Skeletal muscle tissue (tissue), 4 donors: ENCODE data around the gene HTATSF1. TPM values are rescaled to one million over a fixed set of nuclear protein-coding genes. Genes with fewer than 3 reads are reported as not detected.
A peak's percentile ranks its signal among the peaks of the same experiment; 100 is the strongest.

Source experiments
- H3K27ac ChIP-seq: one replicate; pipeline ENCODE4 v1.7.0; 2013; ENCODE audit warnings: mild to moderate bottlenecking, low read depth, low read length, inconsistent platforms
- H3K27me3 ChIP-seq, 3 donors: one replicate each; pipeline ENCODE4 v1.7.0; 2013; ENCODE audit warnings: low read length in 3 of 3; ENCODE audit not compliant: control insufficient read depth in 3 of 3, insufficient read depth in 3 of 3
- H3K36me3 ChIP-seq, 3 donors: one replicate each; pipeline ENCODE4 v1.7.0; 2013; ENCODE audit warnings: low read length in 3 of 3; ENCODE audit not compliant: control insufficient read depth in 3 of 3, insufficient read depth in 3 of 3
- H3K4me1 ChIP-seq, 3 donors: one replicate each; pipeline ENCODE4 v1.7.0; 2013; ENCODE audit warnings: low read length in 3 of 3, mild to moderate bottlenecking in 3 of 3; ENCODE audit not compliant: control insufficient read depth in 3 of 3, insufficient read depth in 3 of 3
- H3K4me3 ChIP-seq, 3 donors: one replicate each; pipeline ENCODE4 v1.7.0; 2013; ENCODE audit warnings: low read length in 3 of 3
- H3K9ac ChIP-seq, 3 donors: one replicate each; pipeline ENCODE4 v1.7.0; 2013; ENCODE audit warnings: low read length in 3 of 3, mild to moderate bottlenecking in 3 of 3, moderate library complexity in 2 of 3, low read depth in 1 of 3
- H3K9me3 ChIP-seq, 3 donors: one replicate each; pipeline ENCODE4 v1.7.0; 2013; ENCODE audit warnings: low read length in 3 of 3; ENCODE audit not compliant: control insufficient read depth in 3 of 3
- total RNA-seq: library from RNA; depleted of rRNA; stranded (reverse); fragments of >200 nt; gene quantifications from one replicate; pipeline ENCODE4 v1.2.3, GENCODE V29; 2014
- donor health status: Osteomylitis.

The HTATSF1 gene
- total RNA-seq, 1 donor from 2014 or later, result 45.9 TPM

GRCh38 chrX:136495043-136495442 is 2.3 kb upstream of the HTATSF1 start:
- H3K36me3 ChIP-seq, result no peaks in the 10 kb centered on the region
- H3K9me3 ChIP-seq, result no peaks in the 10 kb centered on the region
- H3K9ac ChIP-seq, result peak overlapping the region in 1 of 3 donors; percentile 40
- H3K4me3 ChIP-seq, result no peak overlapping the region
- peaks cover 6 to 13% (median 13%) of the 10 kb centered on the region in 3 donors for H3K4me1 ChIP-seq
- peaks cover 0 to 13% (median 3%) of the 10 kb centered on the region in 3 donors for H3K27me3 ChIP-seq
- H3K27ac ChIP-seq, result peak overlapping the region; percentile 87

GRCh38 chrX:136496186-136496763 is 1.1 kb upstream of the HTATSF1 start:
- Histone ChIP-seq H3K4me1 (peaks cover 6 to 13% (median 13%) of the 10 kb centered on the region in 3 donors), H3K9me3 (no peaks in the 10 kb centered on the region), H3K27ac (peak overlapping the region; percentile 87), H3K9ac (peak overlapping the region; percentile 76 to 88 (median 85)), H3K36me3 (peaks cover 0 to 3% (median 0%) of the 10 kb centered on the region in 3 donors), H3K27me3 (peaks cover 0 to 3% (median 3%) of the 10 kb centered on the region in 3 donors), H3K4me3 (peak overlapping the region; percentile 72 to 91 (median 82))

GRCh38 chrX:136496764-136497555 is 432 bp upstream of the HTATSF1 start:
- Histone ChIP-seq H3K27me3 (peaks cover 0 to 2% (median 0%) of the 10 kb centered on the region in 3 donors), H3K9me3 (no peaks in the 10 kb centered on the region), H3K27ac (peak overlapping the region; percentile 87), H3K9ac (peak overlapping the region; percentile 76 to 88 (median 85)), H3K4me3 (peak overlapping the region; percentile 84 to 91 (median 90)), H3K36me3 (peaks cover 0 to 8% (median 2%) of the 10 kb centered on the region in 3 donors), H3K4me1 (peaks cover 6 to 13% (median 13%) of the 10 kb centered on the region in 3 donors)

DNA sequence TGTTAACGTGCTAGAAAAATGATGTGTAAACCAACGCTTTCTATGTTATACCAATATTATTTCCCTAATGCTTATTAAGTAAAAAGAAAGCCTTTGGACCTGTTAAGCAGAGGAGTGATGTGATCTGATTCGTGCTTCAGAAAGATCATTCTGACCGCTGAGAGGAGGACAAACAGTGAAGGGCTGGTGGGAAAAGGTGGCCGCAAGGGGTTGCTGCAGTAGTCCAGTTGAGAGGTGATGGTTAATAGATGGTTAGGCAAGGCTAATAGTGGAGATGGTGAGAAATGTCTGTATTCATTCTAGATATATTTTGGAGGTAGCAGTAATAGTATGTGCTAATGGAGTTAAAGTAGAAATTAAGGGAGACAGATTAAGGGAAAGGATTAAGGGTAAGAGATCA is 21.7 kb downstream of the HTATSF1 start:
- H3K9me3 ChIP-seq, result no peaks in the 10 kb centered on the region
- peaks cover 0 to 4% (median 0%) of the 10 kb centered on the region in 3 donors for H3K27me3 ChIP-seq
- H3K27ac ChIP-seq, result no peak overlapping the region
- H3K9ac ChIP-seq, result no peak overlapping the region
- no peaks in the 10 kb centered on the region for H3K4me1 ChIP-seq
- no peak overlapping the region for H3K4me3 ChIP-seq
- H3K36me3 ChIP-seq, result no peaks in the 10 kb centered on the region

DNA sequence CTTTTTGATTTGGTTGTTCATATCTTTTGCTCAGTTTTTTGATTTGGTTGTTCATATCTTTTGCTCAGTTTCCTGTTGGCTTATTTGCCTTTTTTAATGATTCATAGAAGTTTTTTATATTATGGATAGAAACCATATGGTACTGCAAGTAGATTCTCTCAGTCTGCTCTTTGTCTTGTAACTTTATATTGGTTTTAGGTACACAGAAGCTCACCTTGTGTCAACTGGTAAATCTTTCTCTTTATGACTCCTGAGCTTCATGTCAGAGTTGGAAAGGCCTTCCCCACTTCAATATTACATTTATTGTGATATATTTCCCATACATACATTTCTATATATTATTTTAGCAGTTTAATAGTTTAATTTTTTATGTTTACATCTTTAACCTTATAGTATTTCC is 26.4 kb downstream of the HTATSF1 start:
- Histone ChIP-seq H3K4me3 (no peak overlapping the region), H3K4me1 (peaks cover 5 to 15% (median 12%) of the 10 kb centered on the region in 3 donors), H3K27ac (no peak overlapping the region), H3K27me3 (peaks cover 0 to 4% (median 0%) of the 10 kb centered on the region in 3 donors), H3K36me3 (no peaks in the 10 kb centered on the region), H3K9me3 (no peaks in the 10 kb centered on the region), H3K9ac (no peak overlapping the region)

DNA sequence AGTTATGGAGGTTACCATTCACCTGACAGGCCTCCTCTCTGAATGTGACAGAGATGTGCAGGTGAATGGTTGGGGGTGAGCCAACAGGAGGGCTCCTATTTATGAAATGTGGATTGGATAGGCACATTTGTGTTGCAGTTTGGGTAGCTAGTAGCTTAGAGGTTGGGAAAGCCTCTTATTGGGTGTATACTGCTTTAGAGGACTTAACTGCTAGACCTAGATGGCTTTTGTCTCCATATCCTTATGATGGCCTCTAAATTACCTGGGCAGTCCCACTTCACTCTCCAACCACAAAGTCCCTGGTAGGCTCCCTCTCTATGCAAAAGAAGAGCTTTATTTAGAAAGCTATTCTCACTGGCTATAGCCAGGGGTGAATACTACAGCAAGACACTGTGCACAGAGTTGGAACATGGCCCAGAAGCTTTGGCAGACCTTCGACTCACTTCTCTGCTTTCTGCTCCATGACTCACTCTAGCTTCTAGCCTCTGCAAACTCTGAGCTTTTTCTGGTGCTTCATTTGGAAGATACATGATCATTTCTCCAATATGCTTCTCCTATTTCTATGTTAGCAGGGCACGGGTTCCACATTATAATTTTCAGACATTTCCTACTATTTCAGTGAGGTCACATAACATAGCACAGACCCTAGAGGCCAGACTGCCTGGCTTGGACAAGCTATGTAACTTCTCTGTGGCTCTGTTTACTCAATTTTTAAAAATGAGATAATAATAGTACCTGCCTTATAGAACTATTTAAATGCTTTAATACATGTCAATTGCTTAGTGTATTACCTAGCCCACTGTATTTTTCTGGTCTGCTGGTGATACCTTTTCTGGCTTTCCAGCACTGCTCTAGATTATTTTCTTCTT is 28.6 kb downstream of the HTATSF1 start:
- H3K9me3 ChIP-seq, result no peaks in the 10 kb centered on the region
- H3K27me3 ChIP-seq, result peaks cover 0 to 4% (median 0%) of the 10 kb centered on the region in 3 donors
- no peaks in the 10 kb centered on the region for H3K36me3 ChIP-seq
- H3K27ac ChIP-seq, result peak overlapping the region; percentile 59
- peak overlapping the region in 1 of 3 donors; percentile 13 for H3K4me3 ChIP-seq
- H3K9ac ChIP-seq, result peak overlapping the region in 1 of 3 donors; percentile 25
- peaks cover 5 to 15% (median 12%) of the 10 kb centered on the region in 3 donors for H3K4me1 ChIP-seq

DNA sequence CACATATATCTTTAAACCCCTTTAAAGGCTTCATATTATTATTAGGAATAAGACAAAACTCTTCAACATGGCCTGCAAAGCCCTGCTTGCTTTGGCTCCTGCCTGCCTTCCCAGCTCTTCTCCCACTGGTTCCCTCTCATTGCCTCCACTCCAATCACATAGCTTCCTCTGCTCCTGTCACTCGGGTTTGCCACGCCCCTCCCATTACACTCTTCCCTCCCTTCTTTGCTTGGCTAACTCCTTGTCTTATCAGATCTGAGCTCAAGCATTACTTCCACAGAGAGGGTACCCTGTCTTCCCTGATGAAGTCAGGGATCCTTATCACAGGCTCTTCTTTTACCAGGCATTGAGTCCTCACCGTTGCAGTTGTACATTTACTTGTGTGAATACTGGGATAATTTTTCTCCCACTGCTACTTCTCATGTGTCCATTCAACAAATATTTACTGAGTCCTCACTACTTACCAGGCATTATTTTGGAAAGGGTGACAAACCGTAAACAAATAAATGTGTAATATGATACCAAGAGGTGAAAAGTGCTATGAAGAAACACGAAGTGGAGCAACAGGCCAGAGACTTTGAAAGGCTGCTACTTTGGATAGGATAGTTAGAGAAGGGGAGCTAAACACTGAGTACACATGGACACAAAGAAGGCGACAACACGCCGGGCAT is 31.4 kb downstream of the HTATSF1 start:
- peaks cover 5 to 15% (median 12%) of the 10 kb centered on the region in 3 donors for H3K4me1 ChIP-seq
- no peak overlapping the region for H3K4me3 ChIP-seq
- H3K36me3 ChIP-seq, result no peaks in the 10 kb centered on the region

DNA sequence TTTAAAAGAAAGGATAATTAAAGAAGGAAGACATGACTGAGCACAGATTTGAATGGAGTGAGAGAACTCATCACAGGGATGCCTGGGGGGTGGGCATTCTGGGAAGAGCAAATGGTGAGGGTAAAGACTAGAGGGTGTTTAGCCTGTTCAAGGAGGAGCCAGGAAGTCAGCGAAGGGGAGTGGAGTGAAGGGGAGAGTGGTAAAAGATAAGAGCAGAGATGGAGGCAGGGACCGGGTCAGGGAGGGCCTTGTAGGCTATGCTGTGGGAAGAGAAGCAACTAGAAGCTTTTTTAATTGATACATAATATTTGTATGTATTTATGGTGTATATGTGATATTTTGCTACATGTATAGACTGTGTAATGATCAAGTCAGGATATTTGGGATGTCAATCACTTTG is 32.4 kb downstream of the HTATSF1 start:
- no peaks in the 10 kb centered on the region for H3K9me3 ChIP-seq
- no peaks in the 10 kb centered on the region for H3K27me3 ChIP-seq
- H3K4me1 ChIP-seq, result peaks cover 5 to 15% (median 12%) of the 10 kb centered on the region in 3 donors
- no peak overlapping the region for H3K4me3 ChIP-seq
- no peak overlapping the region for H3K9ac ChIP-seq
- H3K27ac ChIP-seq, result no peak overlapping the region
- no peaks in the 10 kb centered on the region for H3K36me3 ChIP-seq

More for the DNA sequence above, 31.4 kb downstream of the HTATSF1 start:
- Histone ChIP-seq H3K9ac (no peak overlapping the region), H3K9me3 (no peaks in the 10 kb centered on the region), H3K27ac (no peak overlapping the region), H3K27me3 (no peaks in the 10 kb centered on the region)

GRCh38 chrX:136531951-136532350 is 34.6 kb downstream of the HTATSF1 start, which contains the start of gene VGLL1:
VGLL1 (plus strand) TSS chrX:136532215; CDS start chrX:136536021, 3,806 bp downstream.
- H3K4me3 ChIP-seq, result no peak within 1 kb of the TSS
- no peaks in the 10 kb centered on the region for H3K9me3 ChIP-seq
- no peak within 1 kb of the TSS for H3K27ac ChIP-seq

More at GRCh38 chrX:136531951-136532350, 34.6 kb downstream of the HTATSF1 start, which contains the start of gene VGLL1:
- H3K4me1 ChIP-seq, result no peaks in the 10 kb centered on the region
- no peaks in the 10 kb centered on the region for H3K27me3 ChIP-seq
- H3K36me3 ChIP-seq, result no peaks in the 10 kb centered on the region
- H3K9ac ChIP-seq, result no peak within 1 kb of the TSS
